GM23248 (cell line): ENCODE results near the gene PIP5K1B. TPM values are rescaled to one million over a fixed set of nuclear protein-coding genes. Genes with fewer than 3 reads are reported as not detected.

Experiments used
- DNase-seq: peaks from one replicate; pipeline ENCODE4 v3.0.0-alpha.2; 2015
- H2AFZ ChIP-seq: fragments of 200-600 bp; sonication (generic); 2 replicates; pipeline ENCODE4 v1.6.1; 2016; ENCODE audit warnings: antibody characterized with exemption
- H3F3A ChIP-seq: fragments of 200-600 bp; sonication (generic); 2 replicates; pipeline ENCODE4 v1.6.1; 2016; ENCODE audit warnings: mild to moderate bottlenecking, antibody characterized with exemption, mixed run types; ENCODE audit not compliant: insufficient read depth
- H3K27ac ChIP-seq: fragments of 200-600 bp; sonication (generic); 2 replicates; pipeline ENCODE4 v1.5.1; 2016; ENCODE audit warnings: mild to moderate bottlenecking
- H3K27me3 ChIP-seq: fragments of 200-600 bp; sonication (generic); replicated peaks from 2 replicates; pipeline ENCODE4 v1.6.1; 2016; ENCODE audit warnings: mild to moderate bottlenecking; ENCODE audit not compliant: insufficient read depth
- H3K36me3 ChIP-seq: fragments of 200-600 bp; sonication (generic); 2 replicates; pipeline ENCODE4 v1.6.1; 2016; ENCODE audit warnings: low read depth, mild to moderate bottlenecking
- H3K4me1 ChIP-seq: fragments of 200-600 bp; sonication (generic); 2 replicates; pipeline ENCODE4 v1.6.1; 2016; ENCODE audit warnings: mild to moderate bottlenecking; ENCODE audit not compliant: insufficient read depth
- H3K4me2 ChIP-seq: fragments of 200-600 bp; sonication (generic); one replicate; pipeline ENCODE4 v1.6.1; 2016; ENCODE audit warnings: mild to moderate bottlenecking; ENCODE audit not compliant: unreplicated experiment
- H3K4me3 ChIP-seq: fragments of 200-600 bp; sonication (generic); 2 replicates; pipeline ENCODE4 v1.5.1; 2016; ENCODE audit warnings: mild to moderate bottlenecking
- H3K79me2 ChIP-seq: fragments of 200-600 bp; sonication (generic); 2 replicates; pipeline ENCODE4 v1.6.1; 2016; ENCODE audit warnings: mild to moderate bottlenecking; ENCODE audit not compliant: insufficient read depth
- H3K9ac ChIP-seq: fragments of 200-600 bp; sonication (generic); 2 replicates; pipeline ENCODE4 v1.6.1; 2016; ENCODE audit warnings: mild to moderate bottlenecking
- H3K9me2 ChIP-seq: fragments of 200-600 bp; sonication (generic); 2 replicates; pipeline ENCODE4 v1.6.1; 2016; ENCODE audit warnings: mixed run types, mild to moderate bottlenecking, moderate library complexity; ENCODE audit not compliant: insufficient read depth
- H3K9me3 ChIP-seq: fragments of 200-600 bp; sonication (generic); one replicate; pipeline ENCODE4 v1.6.1; 2017; ENCODE audit warnings: low read depth
- H4K20me1 ChIP-seq: fragments of 200-600 bp; sonication (generic); 2 replicates; pipeline ENCODE4 v1.6.0; 2016; ENCODE audit not compliant: insufficient read depth
- EZH2 ChIP-seq: fragments of 200-600 bp; sonication (generic); IDR thresholded peaks from 2 replicates; pipeline ENCODE4 v1.6.1; 2018; ENCODE audit warnings: antibody characterized with exemption, mild to moderate bottlenecking; ENCODE audit not compliant: insufficient read depth, poor library complexity, severe bottlenecking
- EZH2phosphoT487 ChIP-seq: fragments of 200-600 bp; sonication (generic); IDR thresholded peaks from 2 replicates; pipeline ENCODE4 v1.6.1; 2018; ENCODE audit warnings: antibody characterized with exemption, moderate library complexity, mild to moderate bottlenecking, low read depth; ENCODE audit not compliant: insufficient read depth
- WGBS, 2 experiments: methylation state at CpG; one replicate each; pipeline ENCODE4 v1.1.6; 2015 to 2017; ENCODE audit warnings: low lambda C conversion rate in 2 of 2, low coverage in 1 of 2; ENCODE audit errors: missing lambda C conversion rate in 2 of 2; 5-methylcytosine and 5-hydroxymethylcytosine counted together
- in situ Hi-C: fragments of 300-500 bp; cut with MboI; formaldehyde crosslinking; loops from 2 replicates; pipeline ENCODE4 v1.15.0; 2020
- polyA plus RNA-seq: library from polyadenylated mRNA; unstranded; fragments of >200 nt; fragmentation: Nextera tagmentation; extraction: Ambion mirVana; gene quantifications from 2 replicates; pipeline ENCODE4 v1.2.1, GENCODE V29; 2016
- total RNA-seq: library from RNA; depleted of rRNA; stranded (reverse); fragments of >200 nt; shearing (Covaris generic); gene quantifications from 2 replicates; pipeline ENCODE4 v1.2.3, GENCODE V29; 2014; rRNA removed

The PIP5K1B gene, protein sequence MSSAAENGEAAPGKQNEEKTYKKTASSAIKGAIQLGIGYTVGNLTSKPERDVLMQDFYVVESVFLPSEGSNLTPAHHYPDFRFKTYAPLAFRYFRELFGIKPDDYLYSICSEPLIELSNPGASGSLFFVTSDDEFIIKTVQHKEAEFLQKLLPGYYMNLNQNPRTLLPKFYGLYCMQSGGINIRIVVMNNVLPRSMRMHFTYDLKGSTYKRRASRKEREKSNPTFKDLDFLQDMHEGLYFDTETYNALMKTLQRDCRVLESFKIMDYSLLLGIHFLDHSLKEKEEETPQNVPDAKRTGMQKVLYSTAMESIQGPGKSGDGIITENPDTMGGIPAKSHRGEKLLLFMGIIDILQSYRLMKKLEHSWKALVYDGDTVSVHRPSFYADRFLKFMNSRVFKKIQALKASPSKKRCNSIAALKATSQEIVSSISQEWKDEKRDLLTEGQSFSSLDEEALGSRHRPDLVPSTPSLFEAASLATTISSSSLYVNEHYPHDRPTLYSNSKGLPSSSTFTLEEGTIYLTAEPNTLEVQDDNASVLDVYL
- total RNA-seq, result not detected in 2 replicates
- not detected in 2 replicates for polyA plus RNA-seq

DNA sequence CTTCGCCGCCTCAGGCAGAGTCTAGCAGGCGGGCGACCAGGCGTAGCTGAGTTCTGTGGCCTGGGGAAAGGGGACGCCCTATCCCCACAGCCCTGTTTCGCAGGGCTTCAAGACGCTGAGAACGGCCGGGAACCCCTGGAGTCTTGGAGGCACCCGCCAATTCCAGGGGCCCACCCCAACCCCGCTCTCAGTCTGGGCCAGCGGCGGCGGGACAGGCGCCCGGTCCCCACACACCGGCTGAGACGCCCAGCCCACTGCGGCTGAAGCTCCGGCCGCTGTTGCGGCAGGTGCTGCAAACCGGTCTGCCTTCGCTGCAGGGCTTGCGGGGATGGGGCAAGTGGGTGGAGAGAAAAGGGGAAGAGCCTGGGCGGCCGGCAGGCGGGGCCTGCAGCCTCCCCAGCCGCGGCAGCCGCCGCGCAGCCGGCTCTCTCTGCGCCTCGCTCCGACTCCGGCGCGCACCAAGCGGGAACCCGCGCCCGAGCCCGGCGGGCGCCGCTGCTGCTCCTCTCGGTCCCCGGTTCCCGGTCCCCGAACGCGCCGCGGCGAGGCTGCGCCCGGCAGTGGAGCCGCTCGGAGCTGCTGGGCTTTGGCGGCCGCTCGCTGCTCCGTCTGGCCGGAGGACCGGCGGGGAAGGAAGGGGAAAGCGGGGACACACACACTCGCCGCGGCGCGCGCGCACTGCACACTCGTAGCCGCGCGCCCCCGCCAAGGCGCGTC lies at the start of gene PIP5K1B:
Gene PIP5K1B (plus strand): TSS at position 427 of the 717 bp plus-strand sequence. CDS start 117,375 bp downstream, outside the sequence.
- 0 to 1% methylated on average over 52 to 70 of the region's 84 CpGs for WGBS, 2 experiments
- Histone ChIP-seq H3F3A (no peaks in the 10 kb centered on the region), H3K4me2 (peak within 1 kb of the TSS; percentile 65), H3K4me1 (no peaks in the 10 kb centered on the region), H3K9me2 (no peaks in the 10 kb centered on the region), H3K27me3 (peaks cover 51% of the 10 kb centered on the region), H2AFZ (peak within 1 kb of the TSS; percentile 62), H3K9ac (no peak within 1 kb of the TSS), H3K79me2 (no peaks in the 10 kb centered on the region), H3K27ac (no peak within 1 kb of the TSS), H3K36me3 (no peaks in the 10 kb centered on the region), H3K4me3 (peak within 1 kb of the TSS; percentile 74), H3K9me3 (no peaks in the 10 kb centered on the region), H4K20me1 (no peaks in the 10 kb centered on the region)
- no peak for TF ChIP-seq EZH2phosphoT487
- no peak for TF ChIP-seq EZH2
- DNase-seq, result peak; percentile 66
- in situ Hi-C loops, result no loop called here

- H3K4me2 ChIP-seq, result no peak overlapping the region
These were observed 41.0 kb upstream of the PIP5K1B start for GRCh38 chr9:68664036-68664435.

GRCh38 chr9:68668127-68668526 lies 36.9 kb upstream of the PIP5K1B start:
- no peaks in the 10 kb centered on the region for H3K4me1 ChIP-seq
- H3K27ac ChIP-seq, result no peak overlapping the region
- H3K79me2 ChIP-seq, result no peaks in the 10 kb centered on the region
- no peak for DNase-seq
- no peaks in the 10 kb centered on the region for H3K9me3 ChIP-seq
- WGBS, 2 experiments, result 37 to 42% methylated on average over 1 of the region's 1 CpG
- H3F3A ChIP-seq, result no peaks in the 10 kb centered on the region
- TF ChIP-seq EZH2 (no peak), EZH2phosphoT487 (no peak)
- no peaks in the 10 kb centered on the region for H3K9me2 ChIP-seq
- H3K4me2 ChIP-seq, result no peak overlapping the region
- H3K4me3 ChIP-seq, result no peak overlapping the region
- no peaks in the 10 kb centered on the region for H3K27me3 ChIP-seq
- H3K36me3 ChIP-seq, result no peaks in the 10 kb centered on the region
- in situ Hi-C loops, result no loop called here
- H3K9ac ChIP-seq, result no peak overlapping the region
- no peaks in the 10 kb centered on the region for H4K20me1 ChIP-seq
- H2AFZ ChIP-seq, result no peak overlapping the region

More at GRCh38 chr9:68664036-68664435, 41.0 kb upstream of the PIP5K1B start:
- Histone ChIP-seq H3K9me2 (no peaks in the 10 kb centered on the region), H3K27me3 (no peaks in the 10 kb centered on the region), H3K27ac (no peak overlapping the region), H3K4me3 (no peak overlapping the region), H4K20me1 (no peaks in the 10 kb centered on the region), H3K4me1 (no peaks in the 10 kb centered on the region), H3F3A (no peaks in the 10 kb centered on the region), H2AFZ (no peak overlapping the region), H3K79me2 (no peaks in the 10 kb centered on the region), H3K9ac (no peak overlapping the region), H3K36me3 (no peaks in the 10 kb centered on the region), H3K9me3 (no peaks in the 10 kb centered on the region)
- TF ChIP-seq EZH2phosphoT487 (no peak), EZH2 (no peak)
- in situ Hi-C loops, result no loop called here
- DNase-seq, result no peak

DNA sequence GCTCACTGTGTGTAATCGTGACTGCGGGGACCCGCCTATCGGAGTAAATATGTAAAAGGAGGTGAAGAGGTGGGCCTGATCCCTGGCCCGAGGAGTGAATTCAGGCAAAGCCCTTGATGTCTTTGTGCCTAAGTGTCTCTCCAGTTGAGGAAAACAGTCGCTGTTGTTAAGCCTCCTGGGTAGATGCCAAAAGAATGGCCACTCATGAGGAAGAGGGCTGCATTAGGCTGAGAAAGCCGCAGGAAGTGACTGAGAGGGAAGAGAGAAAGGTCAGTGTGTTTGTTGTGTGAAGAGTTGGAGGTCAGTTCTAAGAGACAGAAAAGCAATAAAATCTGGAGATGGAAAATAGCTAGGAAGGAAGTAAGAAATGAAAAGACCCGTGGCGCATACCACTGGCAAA lies 35.8 kb upstream of the PIP5K1B start:
- Histone ChIP-seq H3K4me2 (no peak overlapping the region), H3K9me2 (no peaks in the 10 kb centered on the region), H3K9ac (no peak overlapping the region), H3K36me3 (no peaks in the 10 kb centered on the region), H3K4me3 (no peak overlapping the region), H3K27ac (no peak overlapping the region), H3K4me1 (no peaks in the 10 kb centered on the region), H3F3A (no peaks in the 10 kb centered on the region), H3K9me3 (no peaks in the 10 kb centered on the region), H3K27me3 (no peaks in the 10 kb centered on the region), H3K79me2 (no peaks in the 10 kb centered on the region), H2AFZ (no peak overlapping the region), H4K20me1 (no peaks in the 10 kb centered on the region)
- in situ Hi-C loops, result no loop called here
- no peak for DNase-seq
- WGBS, 2 experiments, result 31 to 36% methylated on average over 9 of the region's 9 CpGs
- TF ChIP-seq EZH2phosphoT487 (no peak), EZH2 (no peak)
